T47D (cell line): ENCODE data around the gene TSHZ3.

Experiments used
- DNase-seq, 2 experiments: peaks; one replicate each; pipeline versions ENCODE4 v3.0.0 to v3.0.0-alpha.2; 2011 to 2012; ENCODE audit warnings: low read depth in 1 of 2, low spot score in 1 of 2
- JUND ChIP-seq: IDR thresholded peaks from 2 replicates; pipeline ENCODE4 v1.6.1; 2012; ENCODE audit warnings: low read depth
- in situ Hi-C: cut with HindIII; loops from 2 replicates; pipeline ENCODE4 v1.10.0; 2016; ENCODE audit warnings: low sequenced_read_pairs, low pct_unique_long_range_greater_than_20kb

The TSHZ3 gene

DNA sequence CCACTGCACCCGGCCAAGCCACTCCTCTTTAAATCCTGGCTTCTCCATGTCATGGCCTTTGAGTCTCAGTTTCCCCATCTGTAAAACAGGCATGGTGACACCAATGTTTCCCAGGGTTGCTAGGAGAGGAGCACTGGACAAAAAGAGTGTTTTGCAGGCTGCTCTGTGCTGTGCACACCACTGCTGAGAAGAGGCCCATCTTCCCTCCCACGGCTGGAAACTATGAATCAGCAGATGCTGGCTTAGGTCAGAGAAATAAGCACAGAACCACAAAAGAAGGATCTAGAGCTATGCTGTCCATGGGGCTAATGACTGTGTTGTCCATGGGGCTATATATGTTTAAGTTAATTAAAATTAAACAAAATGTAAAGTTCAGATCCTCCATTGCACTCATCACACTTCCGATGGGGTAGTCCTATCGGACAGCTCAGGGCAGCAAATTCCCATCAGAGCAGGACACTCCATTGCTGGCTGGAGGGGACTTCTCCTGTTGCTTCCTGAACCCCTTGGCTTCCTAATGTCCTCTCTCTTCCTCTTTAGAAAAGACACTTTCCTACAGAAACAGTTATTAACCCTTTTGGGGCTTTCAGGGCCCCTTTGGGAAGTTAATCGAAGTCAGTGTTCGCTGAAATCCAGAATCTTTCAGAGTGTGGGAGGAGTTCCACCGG is 37.1 kb downstream of the TSHZ3 start:
- no peak for TF ChIP-seq JUND
- in situ Hi-C loops = no loop called here
- DNase-seq = no peak

DNA sequence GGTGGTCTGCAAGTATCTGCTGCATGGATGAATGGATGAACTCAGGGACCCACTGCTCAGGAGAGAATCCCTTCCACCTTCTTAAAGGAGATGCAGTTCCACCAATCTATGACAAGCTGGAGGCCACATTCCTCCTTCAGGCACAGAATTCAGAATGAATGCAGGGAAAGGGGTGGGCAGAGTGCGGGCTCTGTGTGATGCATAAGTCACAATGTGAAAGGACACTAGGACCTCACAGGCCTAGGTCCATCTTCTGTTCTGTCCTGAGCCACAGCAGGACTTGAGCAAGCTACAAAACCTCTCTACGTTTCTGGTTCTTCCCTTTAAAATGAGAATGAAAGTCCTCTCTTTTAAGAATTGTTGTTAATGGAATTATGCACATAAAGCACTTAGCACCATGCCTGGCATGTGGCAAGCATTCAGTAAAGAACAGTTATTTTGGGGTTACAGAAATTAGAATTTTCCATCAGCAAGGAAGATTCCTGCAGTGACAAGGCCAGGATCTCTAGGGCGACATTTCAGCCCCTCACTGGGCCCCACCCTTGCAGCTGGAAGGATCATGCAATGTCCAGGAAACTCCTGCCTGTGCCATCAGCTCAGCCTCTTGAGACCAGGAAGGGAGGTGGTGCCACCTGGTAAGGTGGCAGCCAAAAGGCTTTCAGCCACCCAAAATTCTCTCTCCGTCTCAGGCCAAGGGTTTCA is 38.7 kb downstream of the TSHZ3 start:
- no peak for TF ChIP-seq JUND
- in situ Hi-C loops = no loop called here

DNA sequence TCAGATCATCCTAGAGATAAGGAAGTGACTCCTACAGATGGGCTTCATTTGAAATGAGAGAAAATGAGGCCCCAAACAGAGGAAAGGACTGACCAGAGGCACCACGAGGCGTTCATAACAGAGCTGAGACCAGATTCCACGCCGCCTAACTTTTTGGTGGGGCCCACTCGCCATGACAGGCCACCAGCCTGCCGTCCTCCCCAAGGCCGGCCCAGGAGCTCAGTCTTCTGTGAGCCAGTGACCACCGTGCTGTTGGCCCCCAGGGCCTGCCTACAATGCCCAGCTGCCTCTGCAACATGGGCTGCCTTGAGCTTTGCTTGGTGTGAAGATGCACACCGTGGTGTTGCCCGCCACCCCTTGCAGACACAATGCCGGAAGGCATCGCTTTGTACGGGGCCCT is 40.5 kb downstream of the TSHZ3 start:
- in situ Hi-C loops = no loop called here
- TF ChIP-seq JUND = no peak
- no peak for DNase-seq

More for the DNA sequence above, 38.7 kb downstream of the TSHZ3 start:
- no peak for DNase-seq

DNA sequence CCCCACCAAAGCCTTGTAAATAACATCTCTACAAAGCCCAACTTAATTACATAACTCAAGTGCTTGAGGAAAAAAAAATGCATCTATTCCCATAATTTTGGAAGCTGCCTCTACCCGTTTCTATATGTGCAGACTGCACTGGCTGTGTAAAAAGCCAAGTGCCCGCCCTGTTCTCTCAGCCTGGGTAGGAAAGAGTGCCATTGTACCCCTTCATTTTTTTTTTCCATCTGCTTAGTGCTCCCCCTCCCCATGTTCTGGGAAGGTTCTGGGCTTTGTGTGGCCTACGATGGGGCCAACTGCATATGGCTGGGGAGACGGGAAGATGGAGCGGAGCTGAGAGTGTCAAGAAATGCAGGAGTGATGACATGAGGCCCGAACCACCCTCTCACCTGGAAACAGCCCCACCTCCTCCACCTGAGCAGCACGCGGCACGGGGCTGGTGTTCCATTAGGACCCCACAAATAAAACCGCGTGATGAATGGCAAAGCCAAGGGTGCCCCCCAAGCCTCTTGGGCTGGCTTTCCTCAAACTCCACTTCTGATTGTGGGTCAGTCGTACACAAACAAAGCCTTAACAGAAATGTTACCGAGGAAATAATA is 42.1 kb downstream of the TSHZ3 start:
- DNase-seq = no peak
- in situ Hi-C loops = no loop called here
- TF ChIP-seq JUND = no peak

DNA sequence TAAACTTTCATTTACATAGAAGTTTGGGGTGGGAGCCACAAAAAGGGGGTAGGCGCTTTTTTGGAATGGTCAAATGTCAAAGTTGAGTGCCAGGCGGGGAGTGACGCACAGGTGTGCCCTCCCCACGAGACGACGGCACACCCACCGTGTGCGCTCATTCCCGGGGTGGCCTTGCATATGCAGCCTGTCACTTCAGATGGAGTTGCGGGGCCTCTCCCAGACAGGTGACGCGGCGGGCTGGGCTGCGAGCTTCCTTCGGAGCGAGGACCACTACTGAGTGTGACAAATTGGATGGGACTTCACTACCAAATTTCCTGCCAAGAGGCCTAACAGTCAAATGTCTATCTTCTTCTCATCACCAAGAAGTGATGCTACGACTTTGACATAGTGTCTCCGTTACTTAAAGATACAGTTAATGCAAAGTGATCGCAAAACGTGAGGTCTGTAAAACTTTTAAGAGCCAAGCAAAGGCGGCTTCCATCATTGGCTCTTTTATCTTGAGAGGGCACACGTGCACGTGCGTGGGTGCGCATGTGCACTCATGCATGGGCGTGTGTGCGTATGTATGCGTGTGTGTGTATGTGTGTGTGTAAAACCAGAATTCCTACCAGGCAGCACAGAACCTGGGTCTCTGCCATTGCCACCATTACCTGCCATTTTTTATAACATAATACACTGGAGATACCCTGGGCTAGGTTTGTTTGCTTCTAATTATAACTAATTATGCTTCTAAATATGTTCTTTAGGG is 43.1 kb downstream of the TSHZ3 start:
- TF ChIP-seq JUND = no peak
- no peak for DNase-seq
- in situ Hi-C loops = no loop called here

DNA sequence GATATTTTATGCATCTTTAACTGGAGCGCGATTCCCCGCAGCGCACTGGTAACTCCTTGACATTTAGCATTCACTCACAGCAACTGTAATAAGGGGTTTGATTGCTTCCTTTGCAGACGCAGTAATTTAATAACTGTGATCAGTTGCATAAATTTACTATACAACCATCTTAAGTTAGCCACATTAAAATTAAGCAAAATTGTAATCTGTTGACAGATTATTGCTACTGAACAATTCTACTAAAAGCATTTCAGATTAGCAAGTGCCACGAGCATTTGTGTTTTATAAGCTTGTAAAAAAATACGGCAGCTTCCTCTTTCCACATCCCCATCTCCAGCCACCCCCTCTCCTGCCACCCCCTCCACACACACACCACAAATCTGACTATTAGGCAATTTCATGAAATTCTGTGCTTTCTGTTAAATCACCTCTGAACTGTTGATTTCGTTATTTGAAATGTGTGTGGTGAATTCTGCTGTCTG is 44.4 kb downstream of the TSHZ3 start:
- no peak for TF ChIP-seq JUND
- DNase-seq = no peak
- in situ Hi-C loops = no loop called here

DNA sequence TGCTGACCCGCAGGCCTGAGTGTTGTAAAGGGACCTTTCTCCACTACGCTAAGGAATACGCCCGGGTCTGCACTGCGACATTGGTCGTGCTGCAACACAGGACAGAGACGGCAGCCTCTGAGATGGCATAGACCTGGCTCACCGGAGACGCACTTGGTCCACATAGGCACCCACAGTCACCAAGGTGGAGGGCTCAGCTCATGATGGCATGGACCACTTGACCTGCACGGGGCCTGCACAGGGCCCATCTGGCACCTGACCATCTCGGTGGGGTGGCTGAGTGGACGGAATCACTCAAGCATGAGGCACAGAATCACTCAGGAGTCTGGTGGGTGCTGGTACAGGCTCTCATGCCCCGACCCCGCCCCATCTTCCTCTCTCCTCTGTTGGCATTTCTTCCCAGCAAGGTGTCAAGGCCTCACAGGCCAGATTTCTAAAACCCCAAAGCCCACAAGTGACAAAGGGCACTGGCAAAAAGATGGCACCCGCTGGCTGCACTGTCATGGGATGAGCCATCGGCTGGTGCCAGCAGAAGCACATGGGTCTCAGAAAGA is 45.9 kb downstream of the TSHZ3 start:
- in situ Hi-C loops = no loop called here
- no peak for DNase-seq
- TF ChIP-seq JUND = no peak

DNA sequence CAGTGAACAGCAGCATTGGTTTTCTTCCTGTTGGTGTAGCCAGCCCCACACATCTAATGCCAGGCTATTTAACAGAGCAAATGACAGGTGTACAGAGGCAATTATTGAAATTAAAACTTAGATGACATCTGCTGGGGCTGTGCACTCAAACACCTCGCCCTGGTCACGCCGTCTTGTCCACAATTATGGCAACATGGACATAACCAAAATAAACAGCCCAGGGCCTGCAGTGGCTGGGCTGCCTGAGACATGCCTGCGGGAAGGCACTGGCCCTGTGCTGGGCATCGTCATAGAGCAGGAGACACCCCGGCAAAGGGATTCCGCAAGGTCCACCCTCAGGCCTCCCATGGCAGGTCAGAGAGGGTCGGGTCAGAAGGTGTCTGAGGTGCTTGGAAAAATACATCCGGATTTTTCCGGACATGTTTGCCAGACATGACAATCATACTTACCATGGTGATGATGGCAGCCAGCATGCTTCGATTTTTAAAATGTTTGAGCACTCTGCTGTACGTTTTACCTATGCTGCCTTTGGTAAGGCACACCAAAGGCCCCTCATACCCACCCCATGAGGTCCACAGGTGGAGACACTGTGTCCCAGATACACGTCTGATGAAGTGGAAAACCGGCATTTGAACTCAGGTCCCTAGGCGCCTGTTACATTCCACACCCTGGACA is 47.8 kb downstream of the TSHZ3 start:
- in situ Hi-C loops = no loop called here
- no peak for TF ChIP-seq JUND
- peak in 1 of 2 experiments; percentile 5 for DNase-seq

DNA sequence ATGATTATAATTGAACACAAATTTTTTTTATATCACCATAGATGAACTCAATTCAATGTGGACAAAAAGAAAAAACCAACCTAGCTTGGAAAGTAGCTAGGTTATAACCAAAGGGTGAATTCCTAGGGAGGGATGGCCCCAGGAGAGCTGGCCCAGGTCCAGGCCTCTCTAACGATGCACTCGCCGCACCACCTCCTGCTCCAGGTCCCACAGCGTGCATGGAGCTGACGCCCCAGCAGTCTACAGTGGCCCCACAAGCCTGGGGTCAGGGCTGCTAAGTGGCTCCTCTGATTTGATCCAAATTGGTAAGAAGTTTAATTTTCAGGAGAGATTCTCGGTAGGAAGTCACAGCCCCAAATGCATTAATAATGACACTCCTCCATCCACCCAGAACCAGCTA is 48.8 kb downstream of the TSHZ3 start:
- in situ Hi-C loops = no loop called here
- TF ChIP-seq JUND = no peak
- DNase-seq = no peak

DNA sequence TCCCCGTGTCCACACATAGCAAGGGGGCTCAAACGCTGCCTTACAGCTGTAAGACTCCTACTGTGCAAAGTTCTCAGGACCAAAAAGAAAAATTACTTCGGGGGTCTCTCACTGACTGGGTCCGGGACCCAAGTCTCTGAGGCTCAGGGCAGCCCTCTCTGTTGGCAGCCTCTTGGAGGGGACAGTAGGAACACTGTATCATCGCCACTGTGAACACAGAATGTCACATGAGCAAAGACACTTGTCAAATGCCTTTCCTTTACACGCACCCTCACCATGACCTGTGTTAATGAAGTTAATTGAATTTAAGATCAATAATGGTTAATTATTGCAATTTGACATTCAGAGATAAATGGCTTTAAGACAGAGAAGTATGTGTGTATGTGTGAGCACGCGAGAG is 49.6 kb downstream of the TSHZ3 start:
- TF ChIP-seq JUND = no peak
- in situ Hi-C loops = no loop called here
- DNase-seq = no peak

DNA sequence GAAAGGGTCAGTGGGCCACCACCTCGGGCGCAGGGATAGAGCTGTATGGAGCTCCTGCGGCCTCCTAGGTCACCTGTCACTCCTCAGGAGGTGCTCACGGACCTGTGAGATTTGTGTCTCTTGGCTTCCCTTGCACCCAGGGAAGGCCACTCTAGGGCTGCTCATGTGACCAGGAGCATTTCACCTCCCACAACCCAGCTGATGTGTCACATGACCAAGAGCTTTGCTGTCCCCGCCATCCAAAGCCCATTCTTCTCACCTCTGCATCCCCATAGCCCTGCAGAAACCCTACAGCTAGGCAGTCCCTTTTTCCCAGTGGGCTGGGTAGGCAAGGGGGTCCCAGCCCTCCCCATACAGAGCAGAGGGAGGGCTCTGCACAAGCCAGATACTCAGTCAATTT is 51.2 kb downstream of the TSHZ3 start:
- no peak for TF ChIP-seq JUND
- in situ Hi-C loops = no loop called here

DNA sequence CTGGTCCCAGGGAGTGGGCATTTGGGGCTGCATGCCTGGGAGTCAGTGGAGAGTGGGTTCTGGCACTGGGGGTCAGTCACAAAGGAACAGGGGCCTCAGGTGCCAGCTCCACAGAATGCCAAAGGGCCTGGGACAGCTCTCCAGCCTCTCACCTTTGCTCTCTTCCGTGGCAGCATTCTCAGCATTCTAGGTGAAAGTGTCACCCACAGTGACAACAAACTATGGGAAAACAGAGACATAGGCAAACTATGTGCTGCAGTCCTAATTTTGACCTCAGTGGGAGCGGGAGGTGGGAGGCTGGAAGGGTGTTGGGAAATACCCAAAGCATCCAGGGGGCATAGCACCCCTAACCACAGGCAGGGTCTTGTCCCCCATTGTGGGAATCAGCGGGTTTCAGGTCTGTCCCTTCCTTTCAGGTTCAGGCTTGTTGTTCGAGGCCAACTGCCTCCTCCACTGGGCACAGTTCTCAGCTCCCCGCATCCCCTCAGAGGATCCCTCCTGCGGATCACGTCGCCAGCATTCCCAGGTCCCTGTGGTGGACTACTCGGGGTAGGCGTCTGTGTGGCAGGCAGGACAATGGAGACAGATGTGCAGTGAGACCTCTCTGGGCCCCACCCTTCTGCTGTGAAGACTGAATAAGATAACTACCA is 52.4 kb downstream of the TSHZ3 start:
- in situ Hi-C loops = no loop called here
- no peak for TF ChIP-seq JUND
- DNase-seq = no peak

More for the DNA sequence above, 51.2 kb downstream of the TSHZ3 start:
- DNase-seq = no peak
